ENCODE measurements around the gene NPTN.

Gene NPTN

DNA sequence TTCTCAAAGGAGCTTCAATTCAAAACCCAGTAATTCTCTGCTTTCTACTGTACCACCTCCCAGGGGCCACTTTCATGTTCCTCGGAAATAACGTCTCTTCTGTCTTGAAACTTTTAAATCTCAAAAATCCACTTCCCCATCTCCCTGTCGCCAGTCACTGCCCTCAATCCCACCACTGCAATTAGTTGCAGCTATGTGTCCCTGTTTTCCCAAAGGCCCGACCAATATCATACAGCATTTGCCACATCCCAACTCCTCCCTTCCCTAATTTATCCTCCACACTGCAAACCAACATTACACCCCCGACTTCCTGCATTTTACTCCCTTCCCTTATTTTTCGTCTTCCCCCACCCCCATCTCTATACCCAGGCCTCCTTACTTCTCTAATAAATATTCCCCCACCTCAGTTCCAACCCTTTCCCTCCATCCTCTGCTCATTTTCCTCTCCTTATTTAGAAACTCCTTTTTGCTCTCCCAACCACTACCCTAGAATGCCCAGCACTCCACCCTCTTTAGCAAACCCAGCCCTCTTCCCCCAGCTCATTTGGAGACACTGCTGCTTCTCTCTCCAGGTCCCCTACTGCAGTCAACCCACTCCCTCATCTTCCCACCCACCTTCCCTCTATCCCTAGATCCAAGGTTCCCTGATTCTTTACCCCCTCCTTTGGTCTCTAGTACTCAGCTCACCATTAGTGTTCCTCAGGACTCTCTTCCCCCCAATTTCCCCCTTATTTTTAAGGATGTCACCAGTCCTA, 1.1 kb downstream of the NPTN start:
- peak; percentile 70 for DNase-seq

DNA sequence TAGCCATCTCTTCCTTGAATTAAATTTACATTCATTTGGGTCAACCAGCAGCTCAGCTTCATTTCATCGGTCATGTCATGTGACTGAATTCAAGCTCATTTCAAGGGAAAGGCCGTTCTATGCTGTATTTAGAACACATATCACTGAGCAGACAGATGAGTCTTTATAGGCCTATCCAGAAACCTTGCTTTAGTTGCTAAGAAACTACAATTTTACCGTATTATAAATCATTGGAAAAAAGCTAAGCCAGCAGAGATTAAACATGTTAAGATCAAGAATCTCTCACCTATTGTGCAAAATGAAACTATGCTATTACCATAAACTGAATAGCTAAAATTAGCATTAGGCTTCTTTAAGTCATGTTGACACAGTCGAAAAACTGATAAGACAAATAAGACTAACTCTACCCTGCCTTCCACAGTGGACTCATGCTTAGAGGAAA, 2.2 kb downstream of the NPTN start:
- no peak for DNase-seq

DNA sequence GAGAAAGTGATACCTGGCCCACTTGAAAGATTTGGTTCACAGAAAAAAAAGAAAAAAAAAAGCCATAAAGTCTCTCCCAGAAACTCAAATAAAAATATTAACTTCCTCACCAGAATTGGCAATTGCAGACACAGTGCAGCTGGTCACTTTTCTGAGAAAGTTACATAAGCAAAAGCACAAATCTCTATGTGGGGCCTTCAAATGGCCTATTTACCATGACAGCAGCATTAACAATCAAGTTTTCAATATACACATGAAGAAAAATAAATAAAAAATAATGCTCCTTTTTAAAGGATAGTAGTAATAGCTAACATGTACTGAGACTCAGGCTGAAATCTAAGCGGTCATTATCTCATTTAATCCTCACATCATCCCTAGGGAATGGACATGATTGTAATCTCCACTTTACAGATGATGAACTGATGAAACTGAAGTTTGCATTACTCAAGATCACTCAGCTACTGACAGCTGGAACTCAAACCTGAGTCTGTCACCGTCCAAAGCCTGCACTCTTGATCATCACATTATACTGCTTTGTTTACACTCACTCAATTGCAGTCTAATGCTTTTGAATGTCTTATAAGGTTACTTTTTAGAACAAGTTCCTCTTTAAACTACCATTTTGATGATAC, 3.3 kb downstream of the NPTN start:
- no peak for DNase-seq

DNA sequence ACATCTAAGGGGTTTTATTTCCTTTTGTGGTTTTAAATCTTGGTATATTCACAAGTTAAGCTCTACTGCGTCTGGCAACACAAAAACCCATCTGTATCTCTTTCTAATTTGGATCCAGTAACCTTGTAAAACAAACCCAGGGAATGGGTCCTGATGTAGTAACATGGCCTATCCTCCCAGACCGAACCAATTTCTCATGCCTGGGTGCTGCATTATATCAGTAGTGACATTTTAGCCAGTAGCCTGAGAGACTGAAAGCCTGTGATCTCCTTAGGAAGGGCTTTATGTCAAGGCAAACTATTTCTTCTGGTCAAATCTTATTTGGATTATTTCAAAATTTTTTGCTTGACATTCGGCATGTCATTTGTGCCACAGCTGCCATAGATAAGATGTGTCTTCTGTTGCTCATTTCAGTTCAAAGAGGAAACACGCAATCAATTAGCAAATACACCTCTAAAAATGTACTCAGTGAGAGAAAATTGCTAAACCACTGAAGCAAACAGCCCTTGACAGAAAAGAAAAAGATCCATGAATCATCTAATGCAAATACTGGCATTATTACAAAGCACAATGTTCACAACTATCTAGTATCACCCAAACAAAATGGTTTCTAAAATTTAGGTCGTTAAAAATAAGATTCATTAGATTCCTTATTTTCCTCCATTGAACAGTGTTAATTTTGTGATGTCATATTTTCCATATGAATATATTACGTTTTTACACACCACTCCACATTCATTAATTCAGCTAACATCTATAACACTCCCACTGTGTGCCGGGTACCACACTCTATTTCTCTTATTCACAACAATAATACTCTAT, 4.0 kb downstream of the NPTN start:
- DNase-seq = no peak

DNA sequence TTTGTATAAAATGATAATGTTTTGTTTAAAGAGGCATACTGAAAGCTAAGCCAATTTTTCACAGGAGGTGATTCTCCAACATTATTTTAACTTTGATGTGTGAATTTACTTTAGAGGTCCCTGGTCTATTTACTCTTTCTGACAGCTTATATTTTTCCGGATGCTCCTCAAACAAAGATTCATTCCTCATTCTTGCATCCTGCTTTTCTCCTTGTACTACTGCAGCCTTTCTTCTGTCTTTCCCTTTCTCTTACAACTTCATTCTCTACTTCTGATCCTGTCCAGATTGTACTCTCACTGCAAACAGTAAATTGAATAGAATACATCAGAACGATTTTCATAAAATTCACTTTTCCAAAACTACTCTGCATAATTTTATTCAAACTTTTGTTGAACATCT, 5.1 kb downstream of the NPTN start:
- DNase-seq = no peak

DNA sequence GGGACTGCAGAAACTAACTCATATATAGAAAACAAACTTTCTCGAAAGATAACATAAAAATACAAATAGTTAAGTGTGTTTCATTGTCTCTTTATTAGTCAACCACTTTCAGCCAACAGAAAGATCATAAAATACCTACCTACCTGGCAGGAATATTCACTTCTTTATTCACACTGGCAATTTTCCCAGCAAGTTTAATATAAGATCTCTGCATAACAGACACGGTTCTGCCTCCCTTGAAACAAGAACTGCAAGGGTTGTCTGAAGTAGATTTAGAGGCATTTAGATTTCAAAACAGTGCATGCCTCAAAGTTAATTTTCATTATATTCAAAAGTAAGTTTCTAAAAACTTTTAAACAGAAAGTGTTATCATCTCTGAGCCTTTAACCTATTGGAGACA, 7.1 kb downstream of the NPTN start:
- DNase-seq = no peak

DNA sequence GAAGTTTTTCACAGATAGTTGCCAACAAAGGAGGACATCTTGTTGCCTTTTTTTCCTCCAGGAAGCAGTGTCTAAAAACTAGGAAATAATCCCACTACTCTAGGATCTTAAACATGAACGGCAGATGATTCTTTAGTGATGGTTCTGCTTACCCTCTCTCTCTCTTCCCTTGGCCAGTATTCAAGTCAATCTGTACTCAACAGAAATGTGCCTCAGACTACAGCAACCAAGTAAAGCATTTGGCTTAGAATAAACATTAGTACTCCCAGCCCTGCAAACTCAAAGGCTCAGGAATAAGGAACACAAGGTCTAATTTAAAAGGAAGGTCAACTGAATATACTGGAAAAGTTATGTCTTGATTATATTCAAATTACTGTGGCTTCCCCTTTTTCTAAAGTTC, 8.7 kb downstream of the NPTN start:
- no peak for DNase-seq

DNA sequence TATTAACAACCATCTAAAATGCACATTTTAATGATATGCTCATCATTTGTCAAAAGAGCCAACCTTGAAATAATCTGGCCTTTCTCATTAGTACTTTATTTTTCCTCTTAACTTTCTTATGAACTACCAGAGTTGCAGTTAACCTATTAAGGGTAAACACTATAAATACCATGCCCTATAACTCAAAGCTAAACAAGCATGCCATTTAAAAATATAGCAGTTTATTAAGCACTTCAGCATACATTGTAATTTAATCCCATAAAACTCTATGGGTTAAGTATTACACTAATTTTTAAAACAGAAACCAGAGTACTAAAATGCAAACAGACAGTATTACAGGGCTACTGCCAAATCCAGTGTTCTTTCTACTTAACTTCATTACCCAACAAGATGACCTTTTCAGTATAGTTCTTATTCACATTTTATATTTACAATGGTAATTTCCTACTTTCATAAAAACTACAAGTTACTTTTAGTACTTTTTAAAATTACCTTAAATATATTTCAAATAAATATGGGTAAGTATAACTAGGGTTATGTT, 11.8 kb downstream of the NPTN start:
- no peak for DNase-seq

DNA sequence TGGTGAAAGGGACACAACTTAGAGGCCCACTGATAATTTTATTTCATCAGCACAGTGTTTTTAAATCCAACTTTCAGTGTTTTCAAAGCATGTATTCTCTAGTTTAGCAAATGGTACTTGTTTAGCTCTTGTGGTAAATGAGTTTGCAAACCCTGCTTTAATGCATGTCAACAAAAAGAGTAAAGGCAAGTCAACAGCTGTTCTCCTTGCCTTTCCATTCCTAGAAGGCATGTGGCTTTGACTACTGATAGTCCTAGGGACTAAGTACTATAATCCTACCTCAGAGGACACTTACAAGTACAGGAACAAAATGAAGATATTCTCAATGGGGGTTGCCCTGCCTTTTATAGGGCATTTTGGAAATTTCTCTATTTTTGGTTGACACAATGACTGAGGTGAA, 13.1 kb downstream of the NPTN start:
- no peak for DNase-seq

DNA sequence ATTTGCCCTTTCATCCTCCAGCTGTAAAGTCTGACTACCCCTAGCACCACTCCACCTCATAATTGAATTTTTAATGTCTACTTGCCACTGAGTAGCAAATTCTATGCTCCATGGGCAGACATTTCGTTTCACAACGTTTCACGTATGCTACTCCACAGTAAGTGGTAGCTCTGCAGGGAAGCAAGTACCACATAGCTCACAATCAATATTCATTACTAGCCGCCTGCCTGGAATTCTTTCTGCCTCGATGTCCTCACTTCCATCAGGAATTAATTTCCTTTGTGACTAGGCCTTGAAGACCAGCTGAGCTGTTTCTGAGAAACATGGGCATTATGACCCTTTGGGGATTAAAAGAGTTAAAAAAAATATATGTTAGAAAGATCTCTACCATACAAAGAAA, 15.3 kb downstream of the NPTN start:
- DNase-seq = no peak

DNA sequence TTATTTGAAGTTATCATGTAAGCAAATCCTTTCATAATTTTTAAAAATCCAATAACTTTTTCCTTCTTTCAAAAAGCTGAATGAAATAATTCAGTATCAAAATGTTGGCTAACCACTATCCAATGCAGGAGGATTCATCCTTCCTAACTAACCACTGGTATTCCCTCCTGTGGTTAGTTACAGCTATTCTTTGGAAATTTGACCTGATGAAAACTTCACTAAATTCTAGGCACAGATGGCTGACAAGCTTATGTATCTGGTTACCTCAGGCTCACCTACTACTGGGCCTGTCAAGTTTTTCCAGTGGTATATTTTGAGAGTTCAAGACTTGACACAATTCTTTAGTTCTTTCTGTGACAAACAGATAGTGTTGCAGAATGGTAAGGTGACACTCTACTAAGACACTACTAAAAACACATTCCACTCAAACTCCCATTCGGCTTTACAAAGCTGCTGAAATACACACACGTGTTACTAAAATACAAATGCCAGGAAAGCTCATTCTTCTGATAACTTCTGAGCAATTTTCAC, 15.8 kb downstream of the NPTN start:
- DNase-seq = peak; percentile 47

DNA sequence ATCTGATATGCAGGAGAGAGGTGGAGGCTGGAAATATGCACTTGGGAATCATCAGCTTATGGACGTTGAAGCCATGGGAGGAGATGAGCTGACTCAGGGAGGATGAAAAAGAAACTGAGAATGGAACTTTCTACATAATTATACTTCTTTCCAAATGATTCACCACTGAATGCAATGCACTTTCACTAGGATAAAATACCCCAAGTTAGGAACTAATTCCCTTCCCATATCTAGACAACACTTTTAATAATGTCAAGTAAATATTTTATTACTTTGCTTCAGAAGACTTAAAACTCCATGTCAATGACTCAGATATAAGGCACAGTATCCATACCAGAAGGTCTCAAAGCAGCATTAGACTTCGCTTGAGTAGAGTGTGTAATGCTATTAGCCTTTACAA, 24.2 kb downstream of the NPTN start:
- peak; percentile 86 for DNase-seq

DNA sequence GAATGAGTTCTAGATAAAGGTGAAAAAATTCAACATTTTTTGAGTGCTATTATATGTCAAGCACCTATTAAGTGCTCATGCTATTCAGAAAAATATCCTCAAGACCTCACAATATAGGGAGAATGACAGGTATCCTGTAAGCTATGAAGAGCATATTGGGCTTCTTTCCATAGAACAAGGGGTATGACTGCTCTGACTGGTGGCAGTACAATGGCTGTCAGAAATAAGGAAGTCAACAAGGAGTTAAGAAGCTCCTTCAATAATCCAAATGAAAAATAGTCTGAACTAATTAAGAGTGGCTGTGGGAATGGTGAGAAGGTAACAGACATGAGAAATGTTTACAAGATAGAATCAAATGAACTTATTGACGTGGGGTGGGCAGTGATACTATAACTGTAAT, 24.7 kb downstream of the NPTN start:
- no peak for DNase-seq

DNA sequence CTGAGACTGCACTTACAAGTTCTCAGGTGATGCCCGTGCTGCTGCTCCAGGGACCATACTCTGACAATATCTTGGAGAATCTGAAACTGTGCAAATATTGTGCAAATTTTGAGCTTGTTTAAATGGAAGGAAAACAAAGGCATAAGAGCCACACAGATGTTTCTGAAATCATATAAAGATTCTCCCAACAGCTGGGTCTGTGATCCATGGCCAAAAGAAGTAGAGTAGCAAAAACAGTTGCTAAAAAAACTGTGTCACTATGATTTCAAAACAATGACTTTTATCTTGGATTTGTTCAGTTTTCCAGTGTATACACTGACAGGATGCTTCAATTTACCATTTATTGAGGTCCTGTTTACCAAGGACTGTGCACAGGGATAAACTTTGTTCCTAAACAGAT, 25.3 kb downstream of the NPTN start:
- no peak for DNase-seq

DNA sequence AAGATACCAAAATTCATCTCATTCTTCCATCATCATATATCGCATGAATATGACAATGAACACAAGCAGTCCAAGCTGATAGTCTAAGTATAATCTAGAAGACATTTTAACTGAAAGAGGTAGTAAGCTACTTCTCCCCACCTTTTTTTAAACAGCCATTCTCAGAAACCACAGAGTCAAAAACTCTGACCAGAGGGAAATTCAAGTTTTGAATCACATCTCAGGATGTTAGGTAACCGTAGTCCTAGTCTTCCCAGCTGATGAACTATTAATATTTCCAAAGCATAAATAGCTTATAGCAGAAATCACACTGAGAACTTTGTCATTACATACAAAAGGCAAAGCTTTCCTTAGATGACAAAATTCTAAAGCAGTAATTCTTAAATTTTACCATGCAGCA, 25.8 kb downstream of the NPTN start:
- DNase-seq = no peak

DNA sequence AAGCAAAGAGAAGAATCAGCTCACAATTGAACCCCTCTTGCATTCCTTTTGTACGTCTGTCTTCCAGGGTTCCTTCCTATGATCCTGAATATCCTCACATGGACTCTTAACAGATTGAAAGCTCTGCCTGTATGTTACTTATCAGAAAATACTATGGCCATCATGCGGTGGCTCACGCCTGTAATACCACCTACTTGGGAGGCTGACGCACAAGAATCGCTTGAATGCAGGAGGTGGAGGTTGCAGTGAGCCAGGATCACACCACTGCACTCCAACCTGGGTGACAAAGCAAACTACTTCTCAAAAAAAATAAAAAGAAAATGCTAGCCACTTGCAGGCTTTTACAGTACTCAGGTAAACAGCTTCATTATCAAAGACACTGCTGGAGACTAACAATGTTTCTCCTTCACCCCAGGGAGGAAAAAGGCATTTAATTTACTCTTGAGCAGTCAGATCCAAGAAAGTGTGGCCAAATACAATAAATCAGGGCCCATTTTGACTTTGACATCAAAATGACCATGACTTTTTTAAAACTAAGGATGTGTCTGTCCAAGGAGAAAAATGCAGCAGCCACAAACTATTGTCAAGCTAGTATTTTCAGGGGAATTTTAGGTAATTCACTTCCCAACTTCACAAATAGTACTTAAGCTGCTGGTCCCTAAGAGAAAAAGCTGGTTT, 27.3 kb downstream of the NPTN start:
- no peak for DNase-seq

DNA sequence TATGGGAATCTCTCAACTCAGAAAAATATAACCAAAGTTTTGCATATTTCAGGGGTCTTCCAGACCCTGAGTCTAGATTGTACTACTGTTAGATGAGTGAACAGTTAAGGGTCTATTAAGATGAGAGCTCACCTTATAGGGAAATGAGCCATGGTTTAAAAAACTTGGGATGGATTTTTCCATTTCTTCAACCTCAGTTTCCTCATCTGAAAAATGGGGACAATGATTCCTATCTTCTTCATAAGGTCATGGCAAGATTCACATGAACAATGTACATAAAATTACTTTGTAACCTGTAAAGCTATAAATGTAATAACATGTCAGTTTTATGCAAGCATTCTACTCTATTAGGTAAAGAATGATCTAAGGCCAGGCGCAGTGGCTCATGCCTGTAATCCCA, 28.7 kb downstream of the NPTN start:
- DNase-seq = no peak

DNA sequence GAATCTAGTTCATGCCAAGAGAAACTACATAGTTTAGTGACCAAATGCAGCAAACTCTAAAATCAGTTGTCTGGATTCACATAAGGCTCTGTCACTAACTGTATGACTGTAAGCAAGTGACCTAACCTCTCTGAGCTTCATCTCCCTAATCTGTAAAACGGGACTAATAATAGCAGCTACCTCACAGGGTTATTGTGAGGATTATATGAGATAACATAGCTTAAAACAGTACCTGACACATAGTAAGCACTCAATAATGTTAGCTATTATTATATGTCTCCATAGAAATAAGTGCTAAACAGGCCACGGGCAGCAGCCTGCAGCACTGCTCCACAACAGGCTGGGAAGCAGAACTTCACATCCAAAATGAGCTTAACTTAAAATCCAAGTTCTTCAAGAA, 30.2 kb downstream of the NPTN start:
- no peak for DNase-seq

DNA sequence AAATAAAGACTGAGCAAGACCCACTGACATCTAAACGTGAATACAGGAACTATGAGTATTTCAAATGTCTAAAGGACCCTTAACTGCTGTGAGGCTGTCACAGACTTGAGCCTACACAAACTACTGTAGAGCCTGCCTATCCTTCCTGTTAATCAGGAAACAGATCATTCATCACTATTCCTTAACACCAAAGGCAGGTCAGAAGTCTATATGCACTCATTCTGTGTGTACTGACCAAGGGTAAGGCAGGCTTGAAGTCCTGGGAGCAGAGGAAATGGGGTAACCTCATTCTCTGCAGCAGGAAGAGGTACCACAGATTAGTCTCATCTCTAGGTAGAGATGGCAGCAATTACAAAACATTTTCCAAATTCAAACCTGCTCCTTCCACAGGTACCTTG, 30.7 kb downstream of the NPTN start:
- no peak for DNase-seq

DNA sequence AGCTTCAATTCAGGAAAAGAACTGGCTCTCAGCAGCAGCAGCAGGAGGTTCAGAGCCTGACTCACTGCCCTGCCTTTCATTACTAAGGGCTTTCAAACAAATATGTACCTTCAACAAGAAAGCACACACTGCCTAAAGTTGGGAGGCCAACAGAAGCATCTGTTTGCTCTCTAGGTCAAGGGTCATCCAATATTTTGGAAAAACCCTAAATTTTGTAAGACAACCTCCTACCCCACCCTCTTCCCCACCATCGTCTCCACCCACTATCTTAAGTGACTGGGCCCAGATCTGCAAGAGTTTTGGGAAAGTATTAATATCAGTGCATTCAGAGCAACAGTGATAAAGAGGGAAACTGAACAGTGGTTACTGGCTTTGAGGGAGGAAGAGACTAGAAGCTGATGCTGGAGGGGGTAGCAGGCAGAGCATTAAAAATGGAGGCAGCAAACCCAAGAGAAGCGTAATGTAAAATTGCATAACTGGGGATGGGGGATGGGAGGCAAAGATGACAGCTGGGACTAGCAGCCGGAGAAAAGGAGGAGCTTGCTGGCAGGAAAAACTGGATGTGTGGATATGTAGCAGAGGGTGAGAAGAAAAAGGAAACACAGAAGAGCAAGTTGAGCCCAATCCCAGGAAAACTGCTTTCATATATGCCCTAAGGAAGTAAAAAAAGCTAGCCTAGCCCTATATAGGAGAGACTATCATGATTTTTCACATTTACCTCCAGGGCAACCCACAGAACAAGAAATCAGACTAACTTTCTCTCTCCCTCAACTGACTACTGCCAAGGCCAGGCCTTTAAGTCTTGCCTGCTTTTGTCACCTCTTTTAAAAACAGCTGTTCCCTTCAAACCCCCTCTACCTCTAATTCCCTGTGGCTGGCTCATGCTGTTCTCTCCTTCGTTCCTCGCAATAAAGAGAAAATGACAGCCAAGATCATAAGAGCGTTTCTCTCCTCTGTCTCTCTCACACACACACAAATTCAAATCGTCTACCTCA, 31.4 kb downstream of the NPTN start:
- DNase-seq = peak; percentile 71
